ENCODE measurements around the gene TXNDC11.
A peak's percentile ranks its signal among the peaks of the same experiment; 100 is the strongest.

TXNDC11 gene

GRCh38 chr16:11670171-11671131, 72.2 kb downstream of the TXNDC11 start:
- no peak for TF ChIP-seq POLR2A (IDR thresholded peaks at IDR 0.05; ENCODE audit: low read depth, low read length)
- no peak for TF ChIP-seq TAF1 (IDR thresholded peaks at IDR 0.05; ENCODE audit: borderline replicate concordance, low read depth, low read length)
- no peak; the same call in none of the 2 replicates for TF ChIP-seq POLR2AphosphoS5 (IDR thresholded peaks at IDR 0.05; ENCODE audit: low read depth, low read length)
- FAIRE-seq, result peak; percentile 92
- no peak for DNase-seq (ENCODE audit: insufficient read length)

GRCh38 chr16:11669380-11670146, 73.1 kb downstream of the TXNDC11 start:
- DNase-seq (ENCODE audit: insufficient read length) (no peak), FAIRE-seq (peak; percentile 57)
- peak; percentile 55; the same call in 1 of the 2 replicates for TF ChIP-seq POLR2AphosphoS5 (IDR thresholded peaks at IDR 0.05; ENCODE audit: low read depth, low read length)
- 0 out of 2 replicates have a peak, but pooled peaks have one; percentile 14 for TF ChIP-seq TAF1 (IDR thresholded peaks at IDR 0.05; ENCODE audit: borderline replicate concordance, low read depth, low read length)
- TF ChIP-seq POLR2A (IDR thresholded peaks at IDR 0.05; ENCODE audit: low read depth, low read length), result peak; percentile 57; the same call in 1 of the 2 replicates

GRCh38 chr16:11668623-11669379, 73.9 kb downstream of the TXNDC11 start:
- FAIRE-seq (no peak), DNase-seq (ENCODE audit: insufficient read length) (no peak)
- TF ChIP-seq POLR2A (IDR thresholded peaks at IDR 0.05; ENCODE audit: low read depth, low read length) (no peak), POLR2AphosphoS5 (IDR thresholded peaks at IDR 0.05; ENCODE audit: low read depth, low read length) (no peak), TAF1 (IDR thresholded peaks at IDR 0.05; ENCODE audit: borderline replicate concordance, low read depth, low read length) (no peak)

GRCh38 chr16:11667824-11668622, 74.6 kb downstream of the TXNDC11 start, which contains the start of gene SNN:
SNN (plus strand) TSS chr16:11668455; CDS start chr16:11676060, 7,605 bp downstream.
- peak; percentile 66 for FAIRE-seq
- peak; percentile 98 for DNase-seq (ENCODE audit: insufficient read length)
- TF ChIP-seq TAF1 (IDR thresholded peaks at IDR 0.05; ENCODE audit: borderline replicate concordance, low read depth, low read length), result no peak
- TF ChIP-seq POLR2AphosphoS5 (IDR thresholded peaks at IDR 0.05; ENCODE audit: low read depth, low read length), result no peak
- no peak for TF ChIP-seq POLR2A (IDR thresholded peaks at IDR 0.05; ENCODE audit: low read depth, low read length)

- no peak for DNase-seq (ENCODE audit: insufficient read length)
- TF ChIP-seq POLR2A (IDR thresholded peaks at IDR 0.05; ENCODE audit: low read depth, low read length) (no peak), TAF1 (IDR thresholded peaks at IDR 0.05; ENCODE audit: borderline replicate concordance, low read depth, low read length) (no peak), POLR2AphosphoS5 (IDR thresholded peaks at IDR 0.05; ENCODE audit: low read depth, low read length) (no peak)
- FAIRE-seq, result no peak
These were observed 75.3 kb downstream of the TXNDC11 start for GRCh38 chr16:11667221-11667823.

- FAIRE-seq (no peak), DNase-seq (ENCODE audit: insufficient read length) (no peak)
- no peak for TF ChIP-seq POLR2AphosphoS5 (IDR thresholded peaks at IDR 0.05; ENCODE audit: low read depth, low read length)
- no peak for TF ChIP-seq TAF1 (IDR thresholded peaks at IDR 0.05; ENCODE audit: borderline replicate concordance, low read depth, low read length)
- TF ChIP-seq POLR2A (IDR thresholded peaks at IDR 0.05; ENCODE audit: low read depth, low read length), result no peak
These were observed 76.3 kb downstream of the TXNDC11 start for GRCh38 chr16:11666103-11667055.

- TF ChIP-seq TAF1 (IDR thresholded peaks at IDR 0.05; ENCODE audit: borderline replicate concordance, low read depth, low read length), result no peak
- no peak for TF ChIP-seq POLR2A (IDR thresholded peaks at IDR 0.05; ENCODE audit: low read depth, low read length)
- no peak for TF ChIP-seq POLR2AphosphoS5 (IDR thresholded peaks at IDR 0.05; ENCODE audit: low read depth, low read length)
- no peak for DNase-seq (ENCODE audit: insufficient read length)
- FAIRE-seq, result no peak
These were observed 77.6 kb downstream of the TXNDC11 start for GRCh38 chr16:11665071-11665491.

- DNase-seq (ENCODE audit: insufficient read length), result no peak
- no peak for FAIRE-seq
- no peak for TF ChIP-seq POLR2AphosphoS5 (IDR thresholded peaks at IDR 0.05; ENCODE audit: low read depth, low read length)
These were observed 80.1 kb downstream of the TXNDC11 start for GRCh38 chr16:11662582-11662981.

GRCh38 chr16:11660565-11660964, 82.1 kb downstream of the TXNDC11 start:
- TF ChIP-seq POLR2A (IDR thresholded peaks at IDR 0.05; ENCODE audit: low read depth, low read length) (no peak), TAF1 (IDR thresholded peaks at IDR 0.05; ENCODE audit: borderline replicate concordance, low read depth, low read length) (no peak), POLR2AphosphoS5 (IDR thresholded peaks at IDR 0.05; ENCODE audit: low read depth, low read length) (no peak)

More at GRCh38 chr16:11660565-11660964, 82.1 kb downstream of the TXNDC11 start:
- no peak for DNase-seq (ENCODE audit: insufficient read length)
- no peak for FAIRE-seq
